ENCODE data around the gene TPD52L2.

DNA sequence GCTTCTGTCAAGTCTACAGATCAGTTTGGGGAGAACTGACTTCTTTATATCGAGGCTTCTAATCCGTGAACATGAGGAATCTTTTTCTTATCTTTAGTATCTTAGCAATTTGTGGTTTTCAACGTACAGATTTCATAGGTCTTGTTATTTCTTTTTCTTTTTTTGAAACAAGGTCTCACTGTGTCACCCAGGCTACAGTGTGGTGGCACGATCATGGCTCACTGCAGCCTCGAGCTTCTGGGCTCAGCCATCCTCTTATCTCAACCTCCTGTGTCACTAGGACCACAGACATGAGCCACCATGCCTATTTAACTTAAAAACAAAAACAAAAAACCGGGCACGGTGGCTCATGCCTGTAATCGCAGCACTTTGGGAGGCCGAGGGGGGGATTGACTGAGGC, 59.2 kb downstream of the TPD52L2 start:
- TF ChIP-seq, protein P1, sequence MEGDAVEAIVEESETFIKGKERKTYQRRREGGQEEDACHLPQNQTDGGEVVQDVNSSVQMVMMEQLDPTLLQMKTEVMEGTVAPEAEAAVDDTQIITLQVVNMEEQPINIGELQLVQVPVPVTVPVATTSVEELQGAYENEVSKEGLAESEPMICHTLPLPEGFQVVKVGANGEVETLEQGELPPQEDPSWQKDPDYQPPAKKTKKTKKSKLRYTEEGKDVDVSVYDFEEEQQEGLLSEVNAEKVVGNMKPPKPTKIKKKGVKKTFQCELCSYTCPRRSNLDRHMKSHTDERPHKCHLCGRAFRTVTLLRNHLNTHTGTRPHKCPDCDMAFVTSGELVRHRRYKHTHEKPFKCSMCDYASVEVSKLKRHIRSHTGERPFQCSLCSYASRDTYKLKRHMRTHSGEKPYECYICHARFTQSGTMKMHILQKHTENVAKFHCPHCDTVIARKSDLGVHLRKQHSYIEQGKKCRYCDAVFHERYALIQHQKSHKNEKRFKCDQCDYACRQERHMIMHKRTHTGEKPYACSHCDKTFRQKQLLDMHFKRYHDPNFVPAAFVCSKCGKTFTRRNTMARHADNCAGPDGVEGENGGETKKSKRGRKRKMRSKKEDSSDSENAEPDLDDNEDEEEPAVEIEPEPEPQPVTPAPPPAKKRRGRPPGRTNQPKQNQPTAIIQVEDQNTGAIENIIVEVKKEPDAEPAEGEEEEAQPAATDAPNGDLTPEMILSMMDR (IDR thresholded peaks at IDR 0.05), result no peak
- TF ChIP-seq POLR2AphosphoS5 (IDR thresholded peaks at IDR 0.05), result no peak

Measured in stomach (tissue), 4 donors.